GM18520 (cell line): ENCODE measurements around the gene NDUFB4.
"Not testable (repeated sequence)": the region's sequence is repeated elsewhere in the genome, so short reads cannot be mapped to it uniquely, and the experiment has no call there.

Source experiments
- ATAC-seq: cut with Tn5 transposase; IDR thresholded peaks from one replicate; pipeline ENCODE4 v1.9.1; 2021; ENCODE audit not compliant: unreplicated experiment

The NDUFB4 gene

DNA sequence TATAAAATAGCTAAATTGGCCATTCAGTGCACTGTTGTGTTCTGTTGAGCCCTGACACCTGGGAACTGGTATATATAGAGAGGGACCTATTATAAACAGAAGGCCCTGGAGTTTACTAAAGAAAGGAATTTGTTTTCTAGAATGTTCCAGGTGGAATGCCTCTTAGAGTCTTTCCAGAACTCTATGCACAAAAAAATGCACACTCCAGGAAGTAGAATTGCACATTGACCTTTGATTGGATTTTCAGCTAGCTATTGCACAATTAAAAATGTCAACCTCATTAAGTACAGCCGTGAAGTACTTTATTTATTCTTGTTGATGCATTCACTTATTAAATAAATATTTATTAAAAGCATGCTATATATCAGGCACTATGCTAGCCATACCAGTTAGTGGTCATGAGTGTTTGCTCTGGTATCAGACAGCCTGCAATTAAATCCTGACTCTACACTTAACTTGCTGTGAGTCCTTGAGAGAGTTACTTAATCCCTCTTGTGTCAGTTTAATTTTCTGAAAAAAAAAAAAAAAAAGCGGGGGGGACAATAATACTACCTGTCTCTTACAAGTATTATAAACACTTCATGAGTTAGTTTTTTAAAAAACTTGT, 40.8 kb downstream of the NDUFB4 start:
- ATAC-seq: no peak

DNA sequence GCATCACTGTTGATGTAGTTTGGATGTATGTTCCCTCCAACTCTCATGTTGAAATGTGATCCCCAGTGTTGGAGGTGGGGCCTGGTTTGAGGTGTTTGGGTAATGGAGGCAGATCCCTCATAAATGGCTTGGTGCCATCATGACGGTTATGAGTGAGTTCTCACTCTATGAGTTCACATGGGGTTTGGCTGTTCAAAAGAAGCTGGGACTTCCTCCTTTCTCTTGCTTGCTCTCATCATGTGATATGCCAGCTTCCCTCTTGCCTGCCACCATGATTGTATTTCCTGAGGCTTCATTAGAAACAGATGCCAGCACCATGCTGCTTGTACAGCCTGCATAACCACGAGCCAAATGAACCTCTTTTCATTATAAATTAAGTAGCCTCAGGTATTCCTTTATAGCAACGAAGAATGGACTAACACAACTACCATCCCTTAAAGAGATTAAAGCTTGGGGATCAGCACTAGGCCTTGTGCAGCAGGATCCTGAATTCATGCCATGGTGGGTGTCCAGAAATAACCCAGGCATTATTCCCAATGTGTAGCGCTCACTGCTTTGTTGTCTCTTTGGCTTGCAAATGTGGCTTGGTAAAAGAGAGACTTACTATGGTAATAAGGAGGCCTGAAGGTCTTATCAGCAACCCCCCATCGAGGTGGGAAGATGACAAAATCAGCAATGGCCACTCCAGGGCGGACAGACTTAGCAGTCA, 41.9 kb downstream of the NDUFB4 start:
- no peak for ATAC-seq

DNA sequence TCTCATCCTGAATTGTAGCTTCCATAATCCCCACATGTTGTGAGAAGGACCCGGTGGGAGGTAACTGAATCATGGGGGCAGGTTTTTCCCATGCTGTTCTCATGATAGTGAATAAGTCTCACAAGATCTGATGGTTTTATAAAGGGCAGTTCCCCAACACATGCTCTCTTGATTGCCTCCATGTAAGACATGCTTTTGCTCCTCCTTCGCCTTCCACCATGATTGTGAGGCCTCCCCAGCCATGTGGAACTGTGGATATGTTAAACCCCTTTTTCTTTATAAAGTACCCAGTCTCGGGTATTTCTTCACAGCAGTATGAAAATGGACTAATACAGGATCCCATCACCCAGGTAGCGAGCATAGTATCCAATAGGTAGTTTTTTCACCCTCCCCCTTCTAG, 42.7 kb downstream of the NDUFB4 start:
- not testable (repeated sequence) for ATAC-seq

DNA sequence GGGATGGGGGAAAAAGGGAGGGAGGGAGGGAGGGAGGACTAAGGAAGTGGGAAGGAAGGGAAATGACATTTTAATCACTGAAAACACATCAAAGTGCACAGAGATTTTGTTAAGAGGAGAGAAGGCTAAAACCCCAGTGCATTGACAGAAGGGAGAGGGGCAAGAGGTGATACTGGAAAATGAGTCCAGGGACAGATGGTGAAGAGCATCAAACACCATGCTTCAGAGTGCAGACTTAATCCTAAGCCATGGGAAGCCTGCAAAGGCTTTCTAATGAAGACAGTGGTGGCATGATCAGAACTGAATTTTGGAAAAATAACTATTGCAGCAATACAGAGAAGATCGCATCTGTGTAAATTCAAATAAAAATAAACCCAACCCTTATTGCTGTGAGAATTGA, 44.1 kb downstream of the NDUFB4 start:
- ATAC-seq: no peak

DNA sequence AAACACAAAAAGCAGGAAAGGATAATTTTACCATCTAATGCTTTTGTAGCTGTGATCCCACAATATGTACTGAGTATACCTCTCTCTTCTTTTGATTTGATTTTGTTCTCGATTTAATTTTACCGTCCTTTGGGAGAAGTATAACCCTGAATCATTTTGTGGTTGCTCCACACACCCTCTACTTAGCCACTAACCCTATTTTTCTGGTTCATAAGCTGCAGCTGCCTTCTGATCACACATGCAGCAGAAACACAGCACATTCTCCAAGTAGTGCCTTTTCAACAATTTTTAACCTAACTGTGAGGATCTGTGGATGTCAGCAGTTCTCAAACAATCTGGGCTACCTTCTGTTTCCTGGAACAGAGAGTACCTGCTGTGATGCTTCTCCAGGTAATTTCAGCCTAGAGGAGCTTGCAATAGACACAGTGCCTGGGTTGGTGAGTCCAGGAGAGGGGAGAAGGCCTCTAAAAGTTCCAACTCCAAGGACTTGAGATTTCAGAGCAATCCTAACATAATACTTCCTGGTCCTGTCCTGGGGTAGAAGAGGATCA, 45.6 kb downstream of the NDUFB4 start:
- no peak for ATAC-seq

DNA sequence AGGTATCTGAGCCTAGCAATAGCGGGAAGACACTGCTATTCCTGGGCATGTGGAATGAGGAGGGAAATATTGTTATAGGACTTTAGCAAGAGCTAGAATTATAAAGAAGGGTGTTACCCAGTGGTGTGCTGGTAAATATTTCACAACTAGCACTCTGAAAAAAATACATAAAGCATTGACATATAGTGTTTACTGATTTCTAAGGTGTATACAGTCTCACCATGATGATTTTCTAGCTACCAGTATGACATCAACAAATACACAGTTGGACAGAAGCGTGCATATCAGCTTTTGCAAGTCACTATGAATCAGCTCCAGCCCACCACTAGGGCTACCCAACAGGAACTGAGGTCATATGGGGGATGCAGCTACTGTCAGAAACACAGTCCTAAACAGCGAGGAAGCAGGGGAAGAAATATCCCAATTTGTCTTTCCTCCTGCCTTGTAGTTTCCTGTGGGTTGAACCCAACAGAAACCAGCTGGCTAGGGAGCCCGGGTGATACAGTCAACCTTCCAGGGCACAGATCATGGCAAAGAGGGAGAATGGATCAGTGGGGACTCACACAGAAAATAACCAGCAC, 46.3 kb downstream of the NDUFB4 start:
- ATAC-seq: no peak

DNA sequence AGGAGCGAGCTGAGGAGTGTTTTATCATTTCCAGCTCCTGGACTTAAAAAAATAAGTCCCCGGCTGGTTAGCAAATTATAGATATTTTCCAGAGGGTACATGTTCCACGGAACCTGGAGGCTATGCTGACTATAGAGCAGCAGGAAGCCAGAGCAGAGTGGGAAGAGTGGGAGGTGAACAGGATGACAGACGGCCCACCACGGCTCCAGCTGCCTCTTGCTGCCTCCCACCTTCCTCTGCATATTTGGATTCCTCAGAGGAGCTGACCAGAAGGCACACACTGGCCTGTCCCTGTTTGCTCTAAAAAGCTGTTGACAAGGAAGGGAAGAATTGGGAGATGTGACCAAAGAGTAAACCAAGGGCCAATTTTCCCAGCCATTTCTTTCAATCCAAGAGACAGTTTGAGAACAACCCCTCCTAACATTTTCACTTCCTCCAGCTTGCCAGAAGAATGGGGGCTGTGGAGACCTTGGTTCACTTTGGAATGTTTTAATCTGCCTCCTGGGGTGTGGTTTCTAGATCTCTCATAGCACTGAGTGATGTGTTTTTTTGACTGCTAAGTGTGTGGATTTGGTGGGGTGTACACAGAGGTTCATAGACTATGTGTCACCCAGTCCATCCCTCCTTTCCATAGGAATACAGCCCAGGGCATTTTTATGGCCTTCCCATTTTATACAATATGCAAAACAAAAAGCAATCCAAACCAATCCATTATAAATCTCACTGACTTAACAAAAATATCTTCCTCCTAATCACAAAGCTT, 49.1 kb downstream of the NDUFB4 start:
- ATAC-seq: no peak

DNA sequence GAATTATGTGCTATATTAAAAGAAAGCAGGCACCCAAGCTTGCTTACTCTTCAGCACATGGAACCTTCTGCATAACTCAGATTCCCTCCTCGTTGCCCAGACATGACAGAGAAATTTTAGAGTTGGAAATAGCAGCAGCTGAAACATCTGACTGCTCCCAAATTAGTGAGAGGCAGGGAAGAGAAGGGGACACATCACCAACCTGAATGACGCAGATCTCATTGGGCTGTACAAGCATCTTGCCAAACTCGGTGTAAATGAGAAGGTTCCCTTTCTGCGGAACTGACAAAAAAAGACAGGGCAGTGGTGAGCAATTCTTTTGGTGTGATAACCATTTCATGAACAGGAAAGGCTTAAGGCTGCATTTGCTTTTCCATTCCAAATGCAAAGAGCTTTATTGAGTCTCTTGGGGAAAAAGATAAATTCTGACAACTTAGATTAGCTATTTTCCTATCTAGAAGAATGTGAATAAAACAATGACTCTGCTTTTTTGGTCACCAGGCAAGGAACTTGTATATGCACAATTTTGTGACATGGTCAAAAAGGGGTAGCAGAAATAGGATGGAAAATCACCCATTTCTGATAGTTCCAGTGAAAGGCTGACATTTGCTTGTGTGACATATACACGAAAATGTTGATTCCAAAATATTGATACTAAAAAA, 50.8 kb downstream of the NDUFB4 start:
- ATAC-seq: no peak

DNA sequence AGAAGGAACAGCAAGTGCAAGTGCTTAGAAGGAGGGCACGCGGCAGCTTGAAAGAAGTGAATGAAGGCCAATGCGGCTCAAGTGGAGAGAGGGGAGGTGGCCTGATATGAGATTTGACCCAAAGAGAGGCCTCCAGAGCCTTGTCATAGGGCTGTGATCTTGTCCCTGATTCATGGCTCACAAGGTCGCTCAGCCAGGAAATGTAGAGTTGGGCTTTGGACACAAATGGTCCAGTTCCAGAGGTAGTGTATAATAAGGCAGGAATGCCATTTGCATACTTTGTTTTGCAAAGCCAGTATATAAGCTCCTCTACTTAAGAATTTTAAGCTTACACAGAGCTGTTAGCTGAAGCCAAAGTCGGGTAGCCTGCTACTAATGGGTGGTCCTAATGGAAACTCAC, 52.2 kb downstream of the NDUFB4 start:
- ATAC-seq: no peak

DNA sequence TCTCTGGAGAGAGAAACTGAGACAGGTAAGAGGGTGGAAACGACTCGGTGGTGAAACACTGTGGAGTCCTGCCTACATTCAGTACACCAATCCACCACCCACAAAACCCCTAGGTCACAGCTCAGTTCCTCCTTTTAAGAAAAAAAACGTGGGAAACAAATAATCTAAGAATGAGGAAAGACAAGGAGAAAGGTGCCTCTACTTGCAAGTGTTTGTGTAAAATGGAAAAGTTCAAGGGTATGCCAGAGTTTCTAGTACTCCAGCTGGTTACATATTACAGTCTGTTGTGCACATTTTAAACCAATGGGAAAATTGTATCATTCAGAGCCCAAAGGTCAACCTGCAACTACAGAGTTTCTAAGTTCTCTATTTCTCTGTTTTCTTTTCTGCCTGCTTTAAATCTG, 53.7 kb downstream of the NDUFB4 start:
- ATAC-seq: no peak

DNA sequence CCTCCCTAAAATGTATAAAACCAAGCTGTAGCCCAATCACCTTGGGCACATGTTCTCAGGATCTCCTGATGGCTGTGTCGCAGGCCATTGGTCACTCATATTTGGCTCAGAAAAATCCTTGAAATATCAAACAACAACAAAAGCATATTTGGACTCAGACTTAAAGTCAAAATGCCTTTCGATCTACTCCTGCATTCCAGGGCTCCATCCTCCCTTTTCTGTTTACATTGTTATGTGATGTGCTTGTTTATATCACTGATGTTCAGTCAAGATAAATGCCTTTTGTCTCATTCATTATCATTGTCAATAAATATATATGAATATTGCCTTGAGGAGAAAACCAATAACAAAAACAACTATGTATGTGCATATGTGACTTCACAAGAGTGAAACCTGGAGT, 54.2 kb downstream of the NDUFB4 start:
- no peak for ATAC-seq
